IMR-90 (cell line): ENCODE results near the gene LRCH3. TPM values are rescaled to one million over a fixed set of nuclear protein-coding genes. Genes with fewer than 3 reads are reported as not detected.
"Not testable (repeated sequence)": the region's sequence is repeated elsewhere in the genome, so short reads cannot be mapped to it uniquely, and the experiment has no call there.

ENCODE experiments used
- ATAC-seq: fragments of 200-7000 bp; cut with Tn5 transposase; 2 replicates; pipeline ENCODE4 v1.9.1; 2020; ENCODE audit warnings: low read depth, mild to moderate bottlenecking, moderate library complexity
- BruUV-seq: library from RNA; stranded (reverse); fragments of 400-500 nt; replicated peaks from 2 replicates; lab custom pipeline; 2021; lab: Mats Ljungman, UMichigan
- CTCF ChIA-PET: fragments of 300-600 bp; formaldehyde crosslinking; extraction: SDS; loops from one replicate; lab custom pipeline; 2021; ENCODE audit warnings: antibody characterized with exemption; lab: Yijun Ruan, JAX
- POLR2A ChIA-PET: fragments of 300-600 bp; sonication (Branson Sonifier 250); formaldehyde crosslinking; loops from one replicate; lab custom pipeline; 2022; ENCODE audit warnings: antibody characterized with exemption; ENCODE audit not compliant: unreplicated experiment; lab: Charles Lee
- DNase-seq: peaks from one replicate; pipeline ENCODE4 v3.0.0; 2013
- H2AFZ ChIP-seq: replicated peaks from 2 replicates; pipeline ENCODE3; 2013; ENCODE audit warnings: low read length, mild to moderate bottlenecking; ENCODE audit not compliant: poor library complexity
- H2AK5ac ChIP-seq: 2 replicates; pipeline ENCODE4 v1.6.1; 2013; ENCODE audit warnings: low read depth, low read length, inconsistent platforms
- H2AK9ac ChIP-seq: replicated peaks from 2 replicates; pipeline ENCODE3; 2013; ENCODE audit warnings: mild to moderate bottlenecking, low read depth, low read length, moderate library complexity; ENCODE audit not compliant: poor library complexity
- H2BK120ac ChIP-seq: 2 replicates; pipeline ENCODE4 v1.6.1; 2013; ENCODE audit warnings: low read depth, low read length, inconsistent platforms
- H2BK15ac ChIP-seq: 3 replicates; pipeline ENCODE4 v1.6.1; 2013; ENCODE audit warnings: low read depth, low read length, inconsistent platforms
- H2BK20ac ChIP-seq: 2 replicates; pipeline ENCODE4 v1.6.1; 2013; ENCODE audit warnings: low read depth, mild to moderate bottlenecking, inconsistent platforms, low read length, moderate library complexity
- H2BK5ac ChIP-seq: 2 replicates; pipeline ENCODE4 v1.6.1; 2013; ENCODE audit warnings: mild to moderate bottlenecking, low read depth, low read length, inconsistent platforms; ENCODE audit not compliant: poor library complexity, severe bottlenecking
- H3K14ac ChIP-seq: replicated peaks from 2 replicates; pipeline ENCODE4 v1.6.1; 2013; ENCODE audit warnings: low read depth, low read length, inconsistent platforms
- H3K18ac ChIP-seq: 2 replicates; pipeline ENCODE4 v1.6.1; 2013; ENCODE audit warnings: low read depth, low read length, control low read depth
- H3K23ac ChIP-seq: 2 replicates; pipeline ENCODE4 v1.6.1; 2013; ENCODE audit warnings: low read depth, low read length, inconsistent platforms
- H3K27ac ChIP-seq: 2 replicates; pipeline ENCODE4 v1.5.1; 2013; ENCODE audit warnings: mild to moderate bottlenecking, control low read depth, low read length; ENCODE audit not compliant: insufficient read depth
- H3K27me3 ChIP-seq: 2 replicates; pipeline ENCODE4 v1.6.1; 2013; ENCODE audit warnings: low read length; ENCODE audit not compliant: control insufficient read depth, insufficient read depth
- H3K36me3 ChIP-seq: 2 replicates; pipeline ENCODE4 v1.6.1; 2013; ENCODE audit warnings: low read length, mixed read lengths; ENCODE audit not compliant: control insufficient read depth, insufficient read depth
- H3K4ac ChIP-seq: 2 replicates; pipeline ENCODE4 v1.6.1; 2013; ENCODE audit warnings: low read depth, low read length, inconsistent platforms
- H3K4me1 ChIP-seq: 2 replicates; pipeline ENCODE4 v1.6.1; 2013; ENCODE audit warnings: low read length, mixed read lengths; ENCODE audit not compliant: control insufficient read depth, insufficient read depth
- H3K4me2 ChIP-seq: 2 replicates; pipeline ENCODE4 v1.6.1; 2013; ENCODE audit warnings: low read depth, mild to moderate bottlenecking, control low read depth, low read length, moderate library complexity
- H3K4me3 ChIP-seq: 2 replicates; pipeline ENCODE4 v1.5.1; 2013; ENCODE audit warnings: low read depth, mild to moderate bottlenecking, control low read depth, low read length, moderate library complexity; ENCODE audit not compliant: insufficient read depth
- H3K56ac ChIP-seq: 2 replicates; pipeline ENCODE4 v1.6.1; 2013; ENCODE audit warnings: low read length, inconsistent platforms; ENCODE audit not compliant: insufficient read depth; ENCODE audit errors: extremely low read depth
- H3K79me1 ChIP-seq, 2 experiments: 2 replicates each; pipeline ENCODE4 v1.6.1; 2013; ENCODE audit warnings: low read length in 2 of 2, inconsistent platforms in 1 of 2, low read depth in 1 of 2
- H3K9ac ChIP-seq: 2 replicates; pipeline ENCODE4 v1.6.1; 2013; ENCODE audit warnings: low read depth, low read length, control low read depth
- H3K9me1 ChIP-seq: 2 replicates; pipeline ENCODE4 v1.6.1; 2013; ENCODE audit warnings: low read length, inconsistent platforms; ENCODE audit not compliant: insufficient read depth
- H3K9me3 ChIP-seq: 2 replicates; pipeline ENCODE4 v1.6.1; 2013; ENCODE audit warnings: low read length; ENCODE audit not compliant: control insufficient read depth, insufficient read depth
- H4K20me1 ChIP-seq: 2 replicates; pipeline ENCODE4 v1.6.1; 2013; ENCODE audit warnings: low read length, inconsistent platforms; ENCODE audit not compliant: insufficient read depth
- H4K5ac ChIP-seq: 2 replicates; pipeline ENCODE4 v1.6.1; 2013; ENCODE audit warnings: mild to moderate bottlenecking, low read depth, low read length, control low read depth
- H4K8ac ChIP-seq, 2 experiments: 2 replicates each; pipeline ENCODE4 v1.6.1; 2013; ENCODE audit warnings: low read depth in 2 of 2, low read length in 2 of 2, control low read depth in 1 of 2, inconsistent platforms in 1 of 2
- H4K91ac ChIP-seq: 2 replicates; pipeline ENCODE4 v1.6.1; 2013; ENCODE audit warnings: low read depth, low read length, inconsistent platforms; ENCODE audit not compliant: insufficient read depth
- WGBS, 2 experiments: methylation state at CpG; one replicate each; pipeline versions ENCODE4 v1.1.5 to v1.1.7; 2013; ENCODE audit warnings: missing lambda C conversion rate in 2 of 2; ENCODE audit not compliant: insufficient read length in 1 of 2; ENCODE audit errors: extremely low coverage in 2 of 2; 5-methylcytosine and 5-hydroxymethylcytosine counted together
- dilution Hi-C: fragments of 300-500 bp; cut with HindIII; formaldehyde crosslinking; loops from one replicate; pipeline ENCODE4 v1.14.3; 2018; ENCODE audit warnings: low sequenced_read_pairs; ENCODE audit not compliant: unreplicated experiment
- in situ Hi-C: fragments of 300-500 bp; cut with MboI; formaldehyde crosslinking; loops from 3 replicates; pipeline ENCODE4 v1.14.3; 2019; ENCODE audit warnings: low sequenced_read_pairs, inconsistent platforms, mixed read lengths
- intact Hi-C: fragments of 100-400 bp; cut with micrococcal nuclease; formaldehyde crosslinking; loops from 2 replicates; pipeline ENCODE4 v1.10.0; 2022
- polyA plus RNA-seq, 3 experiments: library from polyadenylated mRNA; depleted of rRNA; stranded (reverse); fragments of >200 nt; gene quantifications; 2 replicates each; pipeline ENCODE4 v1.2.3, GENCODE V29; 2012; ENCODE audit warnings: low replicate concordance in 1 of 3
- total RNA-seq: library from RNA; depleted of rRNA; stranded (reverse); fragments of >200 nt; gene quantifications from 2 replicates; pipeline ENCODE4 v1.2.3, GENCODE V29; 2012

LRCH3 gene
- total and polyA plus RNA-seq, 2 of the 4 experiments (the other 2 are of a cell fraction), result 28.5 to 40.5 TPM

GRCh38 chr3:197884330-197884729, 93.3 kb downstream of the LRCH3 start:
- dilution Hi-C loops, ATAC-seq, H4K5ac ChIP-seq, CTCF ChIA-PET, H3K4me1 ChIP-seq, H3K79me1 ChIP-seq, H3K27ac ChIP-seq, in situ Hi-C loops, H2BK20ac ChIP-seq, H3K4me2 ChIP-seq, H2BK5ac ChIP-seq, H3K4ac ChIP-seq, H3K56ac ChIP-seq, H2BK120ac ChIP-seq, H3K9ac ChIP-seq, H2AK9ac ChIP-seq, H2BK15ac ChIP-seq, H3K4me3 ChIP-seq, H3K27me3 ChIP-seq, H3K9me3 ChIP-seq, H2AK5ac ChIP-seq, H4K20me1 ChIP-seq, H2AFZ ChIP-seq, H3K14ac ChIP-seq, POLR2A ChIA-PET, H3K23ac ChIP-seq, intact Hi-C loops, H3K18ac ChIP-seq, BruUV-seq, H4K91ac ChIP-seq, DNase-seq, H4K8ac ChIP-seq, H3K9me1 ChIP-seq: not testable (repeated sequence)
- H3K36me3 ChIP-seq, result peaks cover 17% of the 10 kb centered on the region
- WGBS, 2 experiments, result 97% methylated on average over 7 of the region's 17 CpGs; no CpG with 5 or more reads in 1 of the 2 experiments

GRCh38 chr3:197886052-197886451, 95.0 kb downstream of the LRCH3 start:
- H4K20me1 ChIP-seq, H3K23ac ChIP-seq, H2BK5ac ChIP-seq, H2AK5ac ChIP-seq, H3K4me1 ChIP-seq, H3K27me3 ChIP-seq, H3K79me1 ChIP-seq, dilution Hi-C loops, in situ Hi-C loops, H3K14ac ChIP-seq, H2BK20ac ChIP-seq, H4K5ac ChIP-seq, H3K9ac ChIP-seq, H2AFZ ChIP-seq, CTCF ChIA-PET, H3K4me2 ChIP-seq, BruUV-seq, DNase-seq, H3K56ac ChIP-seq, ATAC-seq, H2BK120ac ChIP-seq, H4K8ac ChIP-seq, H3K9me1 ChIP-seq, H2AK9ac ChIP-seq, intact Hi-C loops, POLR2A ChIA-PET, H3K4ac ChIP-seq, H4K91ac ChIP-seq, H3K27ac ChIP-seq, H2BK15ac ChIP-seq, H3K18ac ChIP-seq, H3K4me3 ChIP-seq, H3K9me3 ChIP-seq: not testable (repeated sequence)
- H3K36me3 ChIP-seq, result peaks cover 15% of the 10 kb centered on the region
- WGBS, 2 experiments, result no CpG with 5 or more reads among the region's 1 CpG
